SU-DHL-6 (cell line): ENCODE results near the gene IKBKE.

Experiments used
- H2AFZ ChIP-seq: fragments of 200-600 bp; sonication (generic); 2 replicates; pipeline ENCODE4 v1.6.1; 2014; ENCODE audit warnings: low read depth, mild to moderate bottlenecking, moderate library complexity, mixed read lengths, antibody characterized with exemption, low read length; ENCODE audit not compliant: severe bottlenecking
- H3F3A ChIP-seq: fragments of 200-600 bp; shearing (Covaris generic); 2 replicates; pipeline ENCODE4 v1.6.0; 2016; ENCODE audit warnings: antibody characterized with exemption, mild to moderate bottlenecking; ENCODE audit not compliant: insufficient read depth
- H3K27ac ChIP-seq: fragments of 200-600 bp; sonication (generic); 2 replicates; pipeline ENCODE4 v1.5.1; 2016; ENCODE audit warnings: low read depth, mild to moderate bottlenecking, low read length, moderate library complexity, mixed read lengths
- H3K27me3 ChIP-seq: fragments of 200-600 bp; sonication (generic), shearing (Covaris generic); 2 replicates; pipeline ENCODE4 v1.6.0; 2014; ENCODE audit warnings: mild to moderate bottlenecking, low read length
- H3K36me3 ChIP-seq: fragments of 200-600 bp; sonication (generic); 2 replicates; pipeline ENCODE4 v1.6.1; 2014; ENCODE audit warnings: mild to moderate bottlenecking, low read length, mixed read lengths
- H3K4me2 ChIP-seq: fragments of 300-600, 200-600 bp; shearing (Covaris generic), sonication (generic); 2 replicates; pipeline ENCODE4 v1.6.0; 2014; ENCODE audit warnings: low read length, low read depth, mild to moderate bottlenecking; ENCODE audit not compliant: poor library complexity, severe bottlenecking
- H3K4me3 ChIP-seq: fragments of 200-600 bp; sonication (generic); 2 replicates; pipeline ENCODE4 v1.5.1; 2014; ENCODE audit warnings: antibody characterized with exemption, low read length, mild to moderate bottlenecking, mixed read lengths; ENCODE audit not compliant: insufficient read depth, poor library complexity, severe bottlenecking
- H3K79me2 ChIP-seq: fragments of 200-600 bp; sonication (generic); 2 replicates; pipeline ENCODE4 v1.6.1; 2014; ENCODE audit warnings: mild to moderate bottlenecking, low read length, moderate library complexity; ENCODE audit not compliant: insufficient read depth
- H3K9ac ChIP-seq: fragments of 200-600 bp; sonication (generic); 2 replicates; pipeline ENCODE4 v1.7.0; 2014; ENCODE audit warnings: mild to moderate bottlenecking, low read length
- H3K9me2 ChIP-seq: fragments of 200-600 bp; sonication (generic); replicated peaks from 2 replicates; pipeline ENCODE4 v1.6.1; 2014; ENCODE audit warnings: low read length; ENCODE audit not compliant: insufficient read depth
- H3K9me3 ChIP-seq: fragments of 200-600 bp; sonication (generic); 2 replicates; pipeline ENCODE4 v1.6.1; 2014; ENCODE audit warnings: low read length, mixed read lengths; ENCODE audit not compliant: insufficient read depth
- H4K20me1 ChIP-seq: fragments of 200-600 bp; sonication (generic); 2 replicates; pipeline ENCODE4 v1.6.1; 2014; ENCODE audit warnings: low read depth, mild to moderate bottlenecking, antibody characterized with exemption, low read length, moderate library complexity, mixed read lengths
- CTCF ChIP-seq: fragments of 200-600 bp; sonication (generic); IDR thresholded peaks from one replicate; pipeline ENCODE4 v1.5.1; 2017; ENCODE audit warnings: antibody characterized with exemption, mild to moderate bottlenecking, low read length, moderate library complexity; ENCODE audit not compliant: insufficient read depth, poor library complexity, severe bottlenecking
- EZH2phosphoT487 ChIP-seq: fragments of 200-600 bp; sonication (generic), shearing (Covaris generic); conservative IDR thresholded peaks from 2 replicates; pipeline ENCODE4 v1.6.1; 2018; ENCODE audit warnings: mild to moderate bottlenecking, antibody characterized with exemption, low read length, moderate library complexity, mixed read lengths

Gene IKBKE

GRCh38 chr1:206488466-206488865 is 18.2 kb downstream of the IKBKE start:
- no peaks in the 10 kb centered on the region for H3K79me2 ChIP-seq
- TF ChIP-seq CTCF (no peak), EZH2phosphoT487 (no peak)
- H3K4me3 ChIP-seq: no peak overlapping the region
- H3K36me3 ChIP-seq: no peaks in the 10 kb centered on the region
- H3K9me2 ChIP-seq: no peaks in the 10 kb centered on the region
- H3K9me3 ChIP-seq: no peaks in the 10 kb centered on the region
- no peak overlapping the region for H2AFZ ChIP-seq
- no peak overlapping the region for H3K4me2 ChIP-seq
- H3K9ac ChIP-seq: no peak overlapping the region
- H3K27me3 ChIP-seq: no peaks in the 10 kb centered on the region
- H3F3A ChIP-seq: no peaks in the 10 kb centered on the region
- H4K20me1 ChIP-seq: no peaks in the 10 kb centered on the region
- no peak overlapping the region for H3K27ac ChIP-seq

- H3K36me3 ChIP-seq: no peaks in the 10 kb centered on the region
- no peak overlapping the region for H3K27ac ChIP-seq
- H3K9me2 ChIP-seq: no peaks in the 10 kb centered on the region
- H3K9ac ChIP-seq: no peak overlapping the region
- no peaks in the 10 kb centered on the region for H3K9me3 ChIP-seq
- no peak overlapping the region for H3K4me3 ChIP-seq
- no peaks in the 10 kb centered on the region for H3F3A ChIP-seq
- no peak overlapping the region for H3K4me2 ChIP-seq
- H3K79me2 ChIP-seq: no peaks in the 10 kb centered on the region
- no peak overlapping the region for H2AFZ ChIP-seq
- TF ChIP-seq EZH2phosphoT487 (no peak), CTCF (peak; percentile 60)
- H3K27me3 ChIP-seq: no peaks in the 10 kb centered on the region
- H4K20me1 ChIP-seq: no peaks in the 10 kb centered on the region
These were observed 19.9 kb downstream of the IKBKE start for GRCh38 chr1:206489980-206490770.

GRCh38 chr1:206490771-206491405 is 20.6 kb downstream of the IKBKE start:
- H2AFZ ChIP-seq: no peak overlapping the region
- no peaks in the 10 kb centered on the region for H3K27me3 ChIP-seq
- TF ChIP-seq EZH2phosphoT487 (no peak), CTCF (no peak)
- no peaks in the 10 kb centered on the region for H4K20me1 ChIP-seq
- H3K4me2 ChIP-seq: no peak overlapping the region
- H3F3A ChIP-seq: no peaks in the 10 kb centered on the region
- H3K27ac ChIP-seq: no peak overlapping the region
- H3K4me3 ChIP-seq: no peak overlapping the region
- H3K36me3 ChIP-seq: no peaks in the 10 kb centered on the region
- no peaks in the 10 kb centered on the region for H3K9me2 ChIP-seq
- no peaks in the 10 kb centered on the region for H3K79me2 ChIP-seq
- H3K9me3 ChIP-seq: no peaks in the 10 kb centered on the region
- H3K9ac ChIP-seq: no peak overlapping the region
